Astrocyte (in vitro differentiated cells and primary cell): ENCODE results near the gene SAMD4A.

Source experiments
- EZH2 ChIP-seq: IDR thresholded peaks from 2 replicates; pipeline ENCODE4 v1.6.1; 2012; ENCODE audit warnings: mild to moderate bottlenecking, low read length, inconsistent platforms; ENCODE audit not compliant: insufficient read depth
- TF ChIP-seq, protein P1 (sequence below): IDR thresholded peaks from 2 replicates; pipeline ENCODE4 v1.5.1; 2011; ENCODE audit warnings: low read depth, mild to moderate bottlenecking, inconsistent platforms, low read length, moderate library complexity; ENCODE audit not compliant: insufficient read depth

DNA sequence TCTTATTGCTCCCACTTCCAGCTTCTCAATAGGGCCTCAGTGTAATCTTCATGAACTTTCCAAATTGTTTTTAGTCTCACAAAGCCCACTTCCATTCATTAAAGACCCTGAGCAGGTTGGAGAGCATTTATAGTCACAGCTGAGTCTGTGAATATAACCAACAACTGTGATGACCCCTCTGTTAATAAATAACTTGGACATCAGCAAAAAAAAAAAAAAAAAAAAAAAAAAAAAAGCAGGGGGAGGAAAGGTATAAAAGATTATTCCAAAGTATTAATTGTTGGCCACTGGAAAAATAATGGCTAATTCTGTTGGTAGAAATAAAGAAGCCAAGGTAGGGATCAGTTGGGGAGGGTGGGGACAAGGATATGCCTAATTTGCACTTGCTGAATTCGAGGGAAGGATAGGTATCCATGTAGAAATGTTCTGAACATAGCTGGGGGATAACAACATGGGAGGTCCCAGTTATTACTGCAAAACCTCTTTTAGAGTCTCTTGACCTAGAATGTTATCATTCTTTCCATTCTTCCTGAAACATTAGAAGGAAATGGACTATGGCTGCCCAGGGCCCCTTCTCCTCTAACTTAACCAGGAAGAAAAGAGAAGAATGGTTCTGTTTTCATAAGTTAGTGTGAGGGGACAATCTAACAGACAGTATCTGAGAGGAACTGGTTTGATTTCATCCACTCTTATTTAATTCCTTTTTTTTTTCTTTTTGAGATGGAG lies 56.5 kb downstream of the SAMD4A start:
- TF ChIP-seq EZH2, result no peak
- TF ChIP-seq, protein P1, sequence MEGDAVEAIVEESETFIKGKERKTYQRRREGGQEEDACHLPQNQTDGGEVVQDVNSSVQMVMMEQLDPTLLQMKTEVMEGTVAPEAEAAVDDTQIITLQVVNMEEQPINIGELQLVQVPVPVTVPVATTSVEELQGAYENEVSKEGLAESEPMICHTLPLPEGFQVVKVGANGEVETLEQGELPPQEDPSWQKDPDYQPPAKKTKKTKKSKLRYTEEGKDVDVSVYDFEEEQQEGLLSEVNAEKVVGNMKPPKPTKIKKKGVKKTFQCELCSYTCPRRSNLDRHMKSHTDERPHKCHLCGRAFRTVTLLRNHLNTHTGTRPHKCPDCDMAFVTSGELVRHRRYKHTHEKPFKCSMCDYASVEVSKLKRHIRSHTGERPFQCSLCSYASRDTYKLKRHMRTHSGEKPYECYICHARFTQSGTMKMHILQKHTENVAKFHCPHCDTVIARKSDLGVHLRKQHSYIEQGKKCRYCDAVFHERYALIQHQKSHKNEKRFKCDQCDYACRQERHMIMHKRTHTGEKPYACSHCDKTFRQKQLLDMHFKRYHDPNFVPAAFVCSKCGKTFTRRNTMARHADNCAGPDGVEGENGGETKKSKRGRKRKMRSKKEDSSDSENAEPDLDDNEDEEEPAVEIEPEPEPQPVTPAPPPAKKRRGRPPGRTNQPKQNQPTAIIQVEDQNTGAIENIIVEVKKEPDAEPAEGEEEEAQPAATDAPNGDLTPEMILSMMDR, result no peak
